CD4-positive, alpha-beta memory T cell (primary cell): ENCODE data around the gene HOXC12. TPM values are rescaled to one million over a fixed set of nuclear protein-coding genes. Genes with fewer than 3 reads are reported as not detected.

ENCODE experiments used
- CTCF ChIA-PET: fragments of 350-600 bp; sonication (Branson Sonifier 250); formaldehyde crosslinking; loops from one replicate; lab custom pipeline; 2021; ENCODE audit warnings: inconsistent platforms; ENCODE audit not compliant: partially characterized antibody; lab: Charles Lee
- POLR2A ChIA-PET: fragments of 350-600 bp; sonication (Branson Sonifier 250); formaldehyde crosslinking; loops from one replicate; lab custom pipeline; 2021; ENCODE audit not compliant: partially characterized antibody; lab: Charles Lee
- DNase-seq, 5 donors: peaks; one replicate each; pipeline versions ENCODE4 v3.0.0 to v3.0.0-alpha.2; 2020 to 2022; ENCODE audit warnings: mixed read lengths in 1 of 5
- H3K27ac ChIP-seq: one replicate; pipeline ENCODE4 v1.7.0; 2013; ENCODE audit warnings: low read depth, low read length
- H3K27me3 ChIP-seq: 2 replicates; pipeline ENCODE4 v1.7.0; 2013; ENCODE audit warnings: mild to moderate bottlenecking, low read length, moderate library complexity; ENCODE audit not compliant: insufficient read depth
- H3K36me3 ChIP-seq: 2 replicates; pipeline ENCODE4 v1.7.0; 2013; ENCODE audit warnings: mild to moderate bottlenecking, low read length, moderate library complexity; ENCODE audit not compliant: insufficient read depth
- H3K4me1 ChIP-seq: 2 replicates; pipeline ENCODE4 v1.7.0; 2013; ENCODE audit warnings: mild to moderate bottlenecking, low read length, moderate library complexity; ENCODE audit not compliant: insufficient read depth
- H3K4me3 ChIP-seq, 2 donors: one replicate each; pipeline ENCODE4 v1.7.0; 2013; ENCODE audit warnings: low read length in 2 of 2, mild to moderate bottlenecking in 1 of 2
- H3K9me3 ChIP-seq, 2 donors: one replicate each; pipeline ENCODE4 v1.7.0; 2013; ENCODE audit warnings: low read length in 2 of 2, control low read depth in 1 of 2; ENCODE audit not compliant: control insufficient read depth in 1 of 2
- H3K27ac Mint-ChIP-seq, 7 donors: one replicate each; pipeline ENCODE4 v1.8.0; 2020 to 2021; ENCODE audit warnings: mixed read lengths in 7 of 7, mild to moderate bottlenecking in 6 of 7, inconsistent platforms in 3 of 7, moderate library complexity in 3 of 7
- H3K27me3 Mint-ChIP-seq, 2 donors: one replicate each; pipeline ENCODE4 v1.8.0; 2020 to 2021; ENCODE audit warnings: mixed read lengths in 2 of 2
- H3K36me3 Mint-ChIP-seq, 2 donors: one replicate each; pipeline ENCODE4 v1.8.0; 2020 to 2021; ENCODE audit warnings: mixed read lengths in 2 of 2, inconsistent platforms in 1 of 2, mild to moderate bottlenecking in 1 of 2
- H3K4me1 Mint-ChIP-seq, 4 donors: one replicate each; pipeline ENCODE4 v1.8.0; 2020 to 2021; ENCODE audit warnings: mixed read lengths in 4 of 4, mild to moderate bottlenecking in 1 of 4
- H3K4me3 Mint-ChIP-seq, 8 donors: one replicate each; pipeline ENCODE4 v1.8.0; 2020 to 2021; ENCODE audit warnings: mixed read lengths in 8 of 8, mild to moderate bottlenecking in 7 of 8, moderate library complexity in 6 of 8, inconsistent platforms in 3 of 8
- H3K9me3 Mint-ChIP-seq, 8 donors: one replicate each; pipeline ENCODE4 v1.8.0; 2020 to 2021; ENCODE audit warnings: mixed read lengths in 8 of 8, mild to moderate bottlenecking in 5 of 8, inconsistent platforms in 3 of 8, moderate library complexity in 1 of 8
- intact Hi-C: fragments of 100-400 bp; cut with micrococcal nuclease; formaldehyde crosslinking; loops from one replicate; pipeline ENCODE4 v1.15.1; 2023
- polyA plus RNA-seq, 2 donors: library from polyadenylated mRNA; unstranded; fragments of 300-500 nt; fragmentation: Illumina TruSeq; gene quantifications; one replicate each; pipeline ENCODE4 v1.2.3, GENCODE V29; 2021
- total RNA-seq, 2 experiments: library from RNA; stranded (reverse); gene quantifications; one replicate each; pipeline ENCODE4 v1.2.3, GENCODE V29; 2021

Gene HOXC12
- total and polyA plus RNA-seq, 4 experiments from 2014 or later = not detected

DNA sequence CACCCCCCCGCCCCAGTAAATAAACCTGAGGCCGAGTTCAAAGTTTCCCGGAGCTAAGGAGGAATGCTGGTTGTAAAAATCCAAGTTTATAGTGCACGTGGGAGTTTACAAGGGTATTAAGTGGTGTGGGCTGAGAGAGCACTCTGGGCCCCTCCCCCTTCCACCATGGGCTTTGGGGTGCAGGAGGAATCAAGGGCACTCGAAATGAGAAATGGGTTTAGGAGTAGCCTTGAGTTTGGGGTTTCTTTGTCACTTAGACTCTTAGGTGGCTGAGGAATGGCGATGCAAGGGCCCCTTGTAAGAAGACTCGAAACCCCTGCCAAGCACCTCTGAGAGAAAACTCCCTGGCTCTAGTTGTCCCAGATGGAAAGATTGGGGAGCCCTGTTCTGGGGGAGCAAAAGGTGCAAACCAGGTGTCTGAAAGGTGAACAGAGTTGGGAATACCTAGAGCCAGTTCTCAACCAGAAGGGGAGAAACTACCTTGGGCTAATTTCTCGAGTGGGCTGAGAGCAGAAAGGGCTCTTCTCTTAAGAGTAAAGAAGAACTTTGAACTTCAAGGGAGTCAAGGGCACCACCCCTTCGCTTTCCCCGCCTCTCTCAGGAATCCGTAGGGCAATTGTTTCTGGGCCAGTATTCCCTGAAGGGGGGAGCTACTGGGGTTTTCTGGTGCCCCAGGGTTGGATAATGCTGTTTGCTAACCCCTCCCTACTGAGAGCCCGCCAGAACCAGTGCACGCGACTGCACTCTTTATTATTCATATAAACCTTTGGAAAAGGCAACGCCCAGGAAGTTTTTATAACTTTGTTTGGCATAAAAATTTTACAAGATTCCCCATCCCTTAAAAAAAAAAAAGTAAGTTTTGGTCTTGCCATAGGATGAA lies 24.0 kb downstream of the HOXC12 start:
- Histone ChIP-seq H3K9me3 (no peaks in the 10 kb centered on the region), H3K36me3 (no peaks in the 10 kb centered on the region), H3K27me3 (peaks cover 94% of the 10 kb centered on the region), H3K4me3 (no peak overlapping the region), H3K4me1 (peaks cover 26% of the 10 kb centered on the region), H3K27ac (no peak overlapping the region)
- DNase-seq = no peak
- intact Hi-C loops = no loop called here
- peaks cover 2 to 35% (median 15%) of the 10 kb centered on the region in 4 donors for H3K4me1 Mint-ChIP-seq
- H3K27ac Mint-ChIP-seq = peak overlapping the region in 1 of 7 donors; percentile 42
- POLR2A ChIA-PET = interaction anchor here (1.3 kb wide), 1 partner anchor 21 kb away, joined by 3 read pairs; the partner anchor contains the start of gene HOXC9
- H3K36me3 Mint-ChIP-seq = peaks cover 0 to 2% of the 10 kb centered on the region in 2 donors
- CTCF ChIA-PET = no interaction called here
- H3K27me3 Mint-ChIP-seq = peaks cover 66 to 77% of the 10 kb centered on the region in 2 donors
- H3K9me3 Mint-ChIP-seq = peaks cover 0 to 37% (median 14%) of the 10 kb centered on the region in 8 donors
- no peak overlapping the region for H3K4me3 Mint-ChIP-seq

DNA sequence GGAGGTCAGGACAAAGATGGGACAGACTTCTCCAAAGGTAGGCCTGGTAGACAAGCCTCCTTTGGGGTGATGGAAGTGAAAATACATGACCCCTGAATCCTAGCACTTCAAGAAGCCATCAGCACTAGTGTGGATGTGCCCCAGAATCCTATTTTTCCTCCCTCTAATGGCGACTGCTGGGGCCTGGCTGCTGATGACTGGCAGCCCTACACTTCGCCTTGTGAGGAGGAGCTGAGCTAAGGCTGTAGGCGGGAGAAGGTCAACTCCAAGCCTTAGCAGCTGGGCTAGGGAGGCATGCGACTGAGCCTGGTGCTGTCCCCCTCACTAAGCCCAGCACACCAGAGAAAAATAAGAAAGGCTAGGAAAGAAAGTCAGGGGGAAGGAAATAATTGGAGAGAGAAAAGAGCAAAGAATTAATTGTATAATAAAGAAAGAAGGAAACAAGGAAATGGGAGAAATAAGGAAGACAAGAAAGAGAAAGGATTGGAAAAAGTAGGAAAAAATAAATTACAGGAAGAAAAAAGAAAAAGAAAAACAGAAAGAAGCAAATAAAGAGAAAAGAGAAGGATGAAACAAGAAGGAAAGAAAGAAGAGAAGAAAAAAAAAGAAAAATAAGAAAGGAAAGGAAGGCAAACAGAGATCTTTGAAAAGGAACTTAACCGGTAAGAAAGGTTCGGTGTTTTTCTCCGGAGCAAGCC lies 25.6 kb downstream of the HOXC12 start:
- peaks cover 4 to 42% (median 16%) of the 10 kb centered on the region in 4 donors for H3K4me1 Mint-ChIP-seq
- intact Hi-C loops = no loop called here
- Histone ChIP-seq H3K4me1 (peaks cover 19% of the 10 kb centered on the region), H3K4me3 (no peak overlapping the region), H3K36me3 (no peaks in the 10 kb centered on the region), H3K27ac (no peak overlapping the region), H3K27me3 (peaks cover 91% of the 10 kb centered on the region), H3K9me3 (no peaks in the 10 kb centered on the region)
- peaks cover 0 to 33% (median 12%) of the 10 kb centered on the region in 8 donors for H3K9me3 Mint-ChIP-seq
- H3K27me3 Mint-ChIP-seq = peaks cover 69 to 80% of the 10 kb centered on the region in 2 donors
- CTCF ChIA-PET = no interaction called here
- POLR2A ChIA-PET = interaction anchor here (1.0 kb wide), 1 partner anchor 12 kb away, joined by 3 read pairs; no protein-coding TSS in a partner anchor
- peak overlapping the region in 1 of 8 donors; percentile 17 for H3K4me3 Mint-ChIP-seq
- H3K36me3 Mint-ChIP-seq = peaks cover 0 to 3% of the 10 kb centered on the region in 2 donors
- H3K27ac Mint-ChIP-seq = peak overlapping the region in 2 of 7 donors; percentile 66 to 81
- DNase-seq = no peak

DNA sequence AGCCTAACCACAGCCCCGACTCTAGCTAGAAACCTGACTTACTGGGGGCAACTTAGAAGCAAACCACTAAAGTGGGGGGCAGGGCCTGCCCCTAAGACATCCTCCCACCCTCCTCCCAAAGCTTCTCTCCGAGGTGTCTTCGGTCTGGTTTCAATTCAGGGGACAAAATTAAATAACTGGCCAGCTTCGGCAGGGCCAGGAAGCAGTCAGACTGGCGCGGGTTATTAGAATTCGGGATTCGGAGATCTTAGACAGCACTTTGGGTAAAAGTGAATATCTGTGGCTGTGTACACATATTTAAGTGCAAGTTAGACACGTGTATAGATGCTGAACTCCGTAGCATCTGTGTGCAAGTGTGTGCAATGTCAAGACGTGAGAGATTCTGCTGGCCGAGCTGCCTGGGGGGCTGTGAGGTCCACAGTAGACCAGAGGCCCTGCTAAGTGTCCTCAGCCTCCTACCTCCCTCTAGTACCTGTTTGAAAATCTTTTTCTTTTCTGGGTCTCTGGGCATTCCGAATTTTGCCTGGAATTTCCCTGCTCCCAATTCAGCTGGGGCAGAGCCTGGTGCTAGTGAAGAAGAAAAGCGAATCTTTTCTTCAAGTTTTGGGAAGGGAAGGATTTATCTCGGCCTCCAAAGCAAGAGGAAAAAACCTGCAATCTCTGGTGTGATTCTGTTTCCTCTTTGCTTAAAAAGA lies 26.2 kb downstream of the HOXC12 start:
- H3K4me3 ChIP-seq = no peak overlapping the region

DNA sequence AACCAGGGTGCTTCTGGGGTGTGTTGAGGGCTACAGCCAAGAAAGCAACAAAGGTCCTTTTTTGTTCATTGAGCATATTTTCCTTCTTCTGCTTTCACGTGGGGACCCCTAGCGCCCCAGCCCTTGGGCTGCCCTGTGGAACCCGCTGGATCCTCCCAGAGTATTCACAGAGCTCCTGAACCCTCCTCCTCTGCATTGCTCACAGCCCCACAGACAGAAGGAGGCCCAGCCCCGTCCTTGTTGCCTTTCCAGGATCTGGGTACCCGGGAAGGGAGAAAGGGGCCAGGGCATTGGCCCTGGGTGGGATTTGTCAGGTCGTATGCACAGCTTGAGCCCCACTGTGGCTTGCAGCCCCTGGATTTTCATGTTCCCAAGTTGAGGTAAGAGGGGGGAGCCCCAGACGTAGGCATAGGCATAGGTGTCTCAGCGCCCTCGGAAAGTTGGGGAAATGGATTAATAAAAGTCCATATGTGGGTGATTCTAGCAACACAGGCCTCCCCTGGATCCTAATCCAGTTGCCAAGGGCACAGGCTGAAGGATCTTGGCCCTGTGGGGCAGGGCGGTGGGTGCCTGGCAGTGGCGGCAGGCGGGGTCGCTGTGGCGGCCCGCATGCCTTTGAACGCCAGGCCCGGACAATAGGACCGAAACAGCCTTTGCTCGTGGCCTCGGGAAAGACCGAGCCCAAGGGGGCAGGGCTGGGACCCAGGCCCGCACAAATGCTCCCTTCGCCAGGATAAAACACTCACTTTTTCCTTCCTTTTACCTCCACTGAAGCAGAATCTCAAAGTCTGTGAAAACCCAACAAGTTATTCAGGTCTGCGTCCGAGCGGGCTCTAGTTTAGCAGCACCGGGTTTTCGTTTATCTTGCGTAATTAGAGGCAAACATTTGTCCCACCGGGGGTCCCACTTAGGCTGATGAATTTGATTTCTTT lies 27.2 kb downstream of the HOXC12 start:
- H3K4me3 Mint-ChIP-seq = no peak overlapping the region

More for the DNA sequence above, 26.2 kb downstream of the HOXC12 start:
- H3K9me3 Mint-ChIP-seq = peaks cover 0 to 34% (median 11%) of the 10 kb centered on the region in 8 donors
- ChIA-PET POLR2A (interaction anchor here (1.0 kb wide), 1 partner anchor 12 kb away, joined by 3 read pairs; no protein-coding TSS in a partner anchor), CTCF (no interaction called here)
- no peak for DNase-seq
- peak overlapping the region in 2 of 7 donors; percentile 65 to 81 for H3K27ac Mint-ChIP-seq
- H3K27me3 ChIP-seq = peaks cover 92% of the 10 kb centered on the region
- no peaks in the 10 kb centered on the region for H3K9me3 ChIP-seq
- H3K4me1 Mint-ChIP-seq = peaks cover 2 to 40% (median 15%) of the 10 kb centered on the region in 4 donors
- no peak overlapping the region for H3K27ac ChIP-seq
- no peaks in the 10 kb centered on the region for H3K36me3 ChIP-seq
- peaks cover 68 to 77% of the 10 kb centered on the region in 2 donors for H3K27me3 Mint-ChIP-seq
- peaks cover 0 to 1% of the 10 kb centered on the region in 2 donors for H3K36me3 Mint-ChIP-seq
- H3K4me1 ChIP-seq = peaks cover 20% of the 10 kb centered on the region
- intact Hi-C loops = no loop called here
- H3K4me3 Mint-ChIP-seq = no peak overlapping the region

DNA sequence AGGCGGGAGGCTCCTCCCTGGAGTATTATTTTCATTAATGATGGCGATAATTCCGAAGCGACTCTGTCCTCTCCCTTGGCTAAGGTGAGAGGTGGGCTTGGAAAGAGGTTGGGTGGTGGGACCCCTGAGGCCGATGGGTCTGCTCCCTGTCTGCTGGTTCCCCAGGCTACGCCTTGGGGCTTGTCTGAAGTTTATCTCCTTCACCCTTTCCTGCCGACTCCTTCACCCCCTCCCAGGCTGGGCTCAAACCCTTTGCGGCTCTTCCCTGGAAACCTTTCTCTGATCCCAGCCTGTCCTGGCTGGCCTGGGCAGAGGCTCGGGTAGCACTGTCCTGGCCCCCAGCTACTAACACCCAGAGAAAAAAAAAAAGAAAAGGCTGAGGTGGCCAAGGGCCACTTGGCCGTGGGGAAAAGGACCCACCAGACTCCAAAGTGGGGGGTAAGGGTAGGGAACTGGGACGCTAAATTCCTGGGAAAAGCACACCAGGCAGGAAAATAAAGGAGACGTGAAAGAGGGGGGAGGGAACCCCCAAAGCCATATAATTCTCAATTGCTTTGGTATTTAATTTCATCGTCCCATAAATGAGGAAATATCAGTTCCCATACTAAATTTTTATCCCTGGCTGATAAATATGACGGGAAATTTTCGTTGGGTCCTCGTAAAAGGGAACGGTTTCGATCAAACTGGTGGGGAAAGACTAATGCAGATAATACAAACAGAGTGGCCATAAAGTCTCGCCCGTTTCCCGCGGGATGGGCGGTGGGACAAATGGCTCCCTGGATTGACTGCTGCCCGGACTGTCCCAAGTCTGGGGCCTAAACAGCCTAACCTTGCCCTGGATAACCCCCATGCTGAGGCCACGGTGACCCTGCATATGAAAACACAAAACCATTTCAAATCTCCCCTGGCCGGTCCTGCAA lies 28.2 kb downstream of the HOXC12 start:
- Histone ChIP-seq H3K36me3 (no peaks in the 10 kb centered on the region), H3K4me3 (no peak overlapping the region), H3K27ac (no peak overlapping the region), H3K9me3 (no peaks in the 10 kb centered on the region), H3K4me1 (peaks cover 24% of the 10 kb centered on the region), H3K27me3 (peaks cover 92% of the 10 kb centered on the region)
- no peak for DNase-seq
- peaks cover 4 to 46% (median 19%) of the 10 kb centered on the region in 4 donors for H3K4me1 Mint-ChIP-seq
- intact Hi-C loops = no loop called here
- peaks cover 0 to 39% (median 8%) of the 10 kb centered on the region in 8 donors for H3K9me3 Mint-ChIP-seq
- CTCF ChIA-PET = no interaction called here
- peak overlapping the region in 3 of 8 donors; percentile 8 to 41 (median 25) for H3K4me3 Mint-ChIP-seq
- peaks cover 74 to 81% of the 10 kb centered on the region in 2 donors for H3K27me3 Mint-ChIP-seq
- POLR2A ChIA-PET = no interaction called here
- H3K36me3 Mint-ChIP-seq = peaks cover 0 to 1% of the 10 kb centered on the region in 2 donors
- H3K27ac Mint-ChIP-seq = peak overlapping the region in 4 of 7 donors; percentile 69 to 87 (median 82)

More for the DNA sequence above, 27.2 kb downstream of the HOXC12 start:
- Mint-ChIP-seq H3K27ac (peak overlapping the region in 3 of 7 donors; percentile 41 to 81 (median 68)), H3K4me1 (peaks cover 4 to 42% (median 19%) of the 10 kb centered on the region in 4 donors), H3K27me3 (peaks cover 72 to 78% of the 10 kb centered on the region in 2 donors), H3K36me3 (peaks cover 0 to 1% of the 10 kb centered on the region in 2 donors), H3K9me3 (peaks cover 0 to 36% (median 10%) of the 10 kb centered on the region in 8 donors)
- intact Hi-C loops = no loop called here
- Histone ChIP-seq H3K27ac (no peak overlapping the region), H3K4me3 (no peak overlapping the region), H3K4me1 (peaks cover 26% of the 10 kb centered on the region), H3K9me3 (no peaks in the 10 kb centered on the region), H3K36me3 (no peaks in the 10 kb centered on the region), H3K27me3 (peaks cover 92% of the 10 kb centered on the region)
- no peak for DNase-seq
- CTCF ChIA-PET = no interaction called here
- POLR2A ChIA-PET = no interaction called here
